HG03439 (cell line): ENCODE measurements around the gene KLHL18.
"Not testable (repeated sequence)": the region's sequence is repeated elsewhere in the genome, so short reads cannot be mapped to it uniquely, and the experiment has no call there.

Source experiments
- ATAC-seq: cut with Tn5 transposase; IDR thresholded peaks from one replicate; pipeline ENCODE4 v1.9.1; 2021; ENCODE audit warnings: mild to moderate bottlenecking, moderate library complexity; ENCODE audit not compliant: unreplicated experiment

The KLHL18 gene

GRCh38 chr3:47273564-47273963 lies 9.2 kb upstream of the KLHL18 start:
- no peak for ATAC-seq

DNA sequence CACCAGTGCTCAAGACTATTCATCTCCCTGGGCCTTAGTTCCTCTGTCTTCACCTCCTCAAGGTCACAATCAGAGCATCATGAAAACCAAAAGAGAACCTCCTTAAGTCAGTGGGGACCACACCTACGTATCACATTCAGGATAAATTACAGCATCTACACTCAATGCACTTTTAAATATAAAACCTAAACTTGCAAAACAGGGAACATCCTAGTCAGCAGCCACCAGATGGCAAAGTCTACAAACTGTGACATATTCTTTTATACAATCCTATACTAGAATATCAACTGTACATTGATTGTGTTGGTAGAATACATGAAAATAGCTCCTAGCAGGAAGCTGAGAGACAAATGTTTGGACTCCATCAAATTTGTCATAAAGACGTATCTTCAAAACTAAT lies 8.1 kb upstream of the KLHL18 start:
- ATAC-seq = no peak

GRCh38 chr3:47276558-47276957 lies 6.2 kb upstream of the KLHL18 start:
- no peak for ATAC-seq

DNA sequence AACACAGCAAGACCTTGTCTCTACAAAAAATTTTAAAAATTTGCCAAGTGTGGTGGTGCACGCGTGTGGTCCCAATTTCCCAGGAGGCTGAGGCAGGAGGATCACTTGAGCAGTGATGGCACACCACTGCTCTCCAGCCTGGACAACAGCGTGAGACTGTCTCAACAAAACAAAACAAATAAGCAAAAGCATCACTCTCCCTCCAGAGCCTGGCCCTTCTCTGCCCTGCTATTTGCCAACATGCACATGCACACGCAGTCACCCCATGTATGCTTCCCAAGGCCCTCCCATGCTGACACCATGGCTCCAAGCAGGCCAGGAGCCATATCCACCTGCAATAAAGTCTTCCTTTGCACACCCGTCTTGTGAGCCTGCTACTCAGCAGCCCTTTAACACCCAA lies 2.2 kb upstream of the KLHL18 start:
- no peak for ATAC-seq

DNA sequence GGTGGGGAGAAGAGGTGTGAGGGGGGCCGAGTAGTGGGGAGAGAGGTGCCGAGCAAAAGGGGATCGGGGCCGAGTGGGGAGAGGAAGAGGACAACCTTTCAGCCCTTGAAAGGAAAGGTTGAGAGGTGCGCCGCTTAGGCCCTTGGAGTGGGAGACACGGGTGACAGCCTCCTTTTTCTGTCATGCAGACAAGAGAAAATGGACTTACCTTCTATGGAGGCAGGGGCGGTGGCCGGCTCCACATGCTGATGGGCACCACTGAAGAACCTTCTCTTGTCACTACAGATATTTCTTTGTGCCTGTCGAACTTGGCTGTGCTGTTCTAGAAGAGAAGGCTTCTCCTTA lies 421 bp downstream of the KLHL18 start:
- no peak for ATAC-seq

GRCh38 chr3:47283591-47284364 lies 1.0 kb downstream of the KLHL18 start:
- no peak for ATAC-seq

DNA sequence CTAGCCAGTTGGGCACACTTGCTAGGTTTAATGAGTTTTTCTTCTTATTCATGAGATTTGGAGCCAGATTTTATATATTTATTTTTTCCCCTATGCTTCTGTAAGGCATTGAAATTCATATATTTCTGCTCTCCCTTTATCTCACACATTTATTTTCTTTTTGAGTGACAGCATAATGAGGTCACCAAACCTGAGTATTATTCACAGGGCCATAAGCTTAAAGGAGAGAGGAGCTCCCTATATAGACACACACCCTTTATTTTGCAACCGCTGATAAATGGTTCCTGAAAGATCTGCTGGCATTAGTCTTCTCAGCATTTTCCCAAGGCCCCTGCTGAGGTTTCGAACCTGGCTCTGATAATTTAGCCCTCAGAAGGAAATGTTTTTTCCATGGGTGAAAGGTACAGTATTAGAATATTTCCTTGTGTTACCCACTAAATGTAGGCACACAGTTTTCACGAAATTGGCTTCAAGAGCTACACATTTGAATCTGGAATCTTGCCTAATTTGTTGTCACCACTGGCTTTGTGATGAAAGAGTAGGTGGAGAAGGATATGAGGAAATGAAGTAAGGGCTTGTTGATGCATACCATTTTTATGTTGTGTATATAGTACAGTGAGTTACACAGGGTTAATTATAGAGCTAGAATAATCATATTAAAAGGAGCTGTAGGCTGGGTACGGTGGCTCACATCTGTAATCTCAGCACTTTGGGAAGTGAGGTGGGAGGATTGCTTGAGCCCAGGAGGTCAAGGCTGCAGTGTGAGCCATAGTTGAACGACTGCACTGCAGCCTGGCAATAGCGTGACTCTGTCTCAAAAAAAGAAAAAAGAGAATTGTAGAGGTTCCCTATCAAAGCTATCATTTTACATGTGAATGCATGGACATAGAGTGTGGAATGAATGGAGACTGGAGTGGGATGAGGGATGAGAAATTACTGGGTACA lies 6.5 kb downstream of the KLHL18 start:
- ATAC-seq = no peak

- no peak for ATAC-seq
Observed at GRCh38 chr3:47291158-47291753, 8.5 kb downstream of the KLHL18 start.

GRCh38 chr3:47291754-47292420 lies 9.1 kb downstream of the KLHL18 start:
- ATAC-seq = not testable (repeated sequence)

GRCh38 chr3:47293822-47294221 lies 11.1 kb downstream of the KLHL18 start:
- no peak for ATAC-seq

DNA sequence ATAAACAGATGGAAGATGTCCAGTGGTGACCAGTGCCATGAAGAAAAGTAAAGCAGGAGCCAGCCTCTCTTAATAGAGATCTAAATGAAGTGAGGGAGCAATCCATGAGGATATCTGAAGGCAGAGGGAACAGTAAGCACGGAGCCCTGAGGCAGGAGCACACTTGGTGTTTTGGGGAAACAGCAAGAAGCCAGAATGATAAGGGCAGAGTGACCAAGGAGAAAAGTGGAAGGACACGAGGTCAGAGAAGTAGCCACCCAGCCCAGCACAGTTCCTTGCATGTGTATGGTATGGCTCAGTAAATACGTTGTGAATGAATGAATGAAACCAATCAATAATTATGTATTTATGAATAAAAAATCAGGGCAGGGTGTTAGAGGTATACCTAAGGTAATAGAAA lies 11.6 kb downstream of the KLHL18 start:
- ATAC-seq = no peak

DNA sequence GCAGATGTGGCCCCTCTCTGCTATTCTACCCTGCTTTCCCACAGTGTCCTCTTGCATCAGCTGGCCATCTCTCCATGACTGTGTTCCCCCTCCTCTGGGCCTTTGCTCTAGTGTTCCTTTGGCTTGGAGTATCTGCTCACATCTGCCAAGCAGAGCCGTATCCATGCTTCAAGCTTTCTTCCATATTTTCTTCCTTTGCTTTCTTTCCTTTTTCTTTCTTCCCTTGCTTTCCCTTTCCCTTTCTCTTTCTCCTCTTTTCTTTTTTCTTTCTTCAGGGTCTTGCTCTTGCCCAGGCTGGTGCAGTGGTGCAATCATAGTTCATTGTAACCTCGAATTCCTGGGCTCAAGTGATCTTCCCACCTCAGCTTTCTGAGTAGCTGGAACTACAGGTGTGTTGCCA lies 12.6 kb downstream of the KLHL18 start:
- no peak for ATAC-seq

GRCh38 chr3:47295976-47296375 lies 13.2 kb downstream of the KLHL18 start:
- no peak for ATAC-seq

DNA sequence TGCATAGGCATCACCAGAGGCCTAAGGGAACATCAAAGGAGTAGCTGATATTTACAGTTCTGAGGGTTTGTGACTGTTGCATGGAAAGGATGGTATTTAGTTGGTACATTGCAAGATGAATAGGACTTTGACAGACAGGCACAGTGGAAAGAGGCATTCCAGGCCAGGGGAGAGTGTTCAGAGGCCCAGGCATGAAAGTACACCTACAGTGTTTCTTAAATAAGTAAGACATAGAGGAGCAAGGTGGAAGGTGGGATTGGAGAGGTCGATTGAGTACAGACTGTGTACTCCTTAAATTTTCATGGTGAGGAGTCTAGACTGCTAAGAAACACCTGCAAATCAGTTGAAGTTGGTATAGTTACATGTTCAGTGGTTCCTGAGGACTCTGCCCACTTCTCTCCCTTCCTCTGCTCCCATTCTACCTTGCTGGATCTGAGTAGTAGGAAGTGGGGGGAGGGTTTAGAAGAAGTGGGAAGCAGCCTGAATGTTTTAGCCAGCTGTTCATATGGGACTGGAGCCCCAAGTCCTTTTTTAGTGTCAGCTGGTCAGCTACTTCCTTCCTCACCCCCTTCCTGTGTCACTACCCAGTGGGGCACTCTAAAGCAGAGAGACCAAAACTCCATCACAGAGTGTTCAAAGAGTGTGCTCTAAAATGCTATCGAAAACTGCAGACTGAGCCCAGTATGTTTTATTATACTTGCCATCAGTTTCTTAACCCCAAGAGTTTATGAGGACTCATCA lies 14.0 kb downstream of the KLHL18 start:
- ATAC-seq = no peak

DNA sequence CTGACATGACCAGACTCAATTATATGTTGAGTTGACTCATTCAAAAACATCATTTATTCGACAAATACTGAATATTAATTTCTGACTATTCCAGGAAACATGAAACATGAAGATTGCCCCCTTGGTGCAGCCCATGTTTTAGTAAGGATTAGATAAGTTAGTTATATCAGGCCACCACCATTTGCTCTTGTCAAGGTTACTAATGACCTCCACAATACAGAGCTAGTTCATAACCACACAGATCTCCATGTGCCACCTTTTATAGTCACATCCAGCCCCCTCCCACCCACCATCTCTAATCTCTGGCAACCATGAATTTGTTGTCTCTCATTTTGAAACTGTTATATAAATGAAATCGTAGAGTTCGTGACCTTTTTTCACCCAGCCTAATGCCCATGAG lies 15.7 kb downstream of the KLHL18 start:
- no peak for ATAC-seq

DNA sequence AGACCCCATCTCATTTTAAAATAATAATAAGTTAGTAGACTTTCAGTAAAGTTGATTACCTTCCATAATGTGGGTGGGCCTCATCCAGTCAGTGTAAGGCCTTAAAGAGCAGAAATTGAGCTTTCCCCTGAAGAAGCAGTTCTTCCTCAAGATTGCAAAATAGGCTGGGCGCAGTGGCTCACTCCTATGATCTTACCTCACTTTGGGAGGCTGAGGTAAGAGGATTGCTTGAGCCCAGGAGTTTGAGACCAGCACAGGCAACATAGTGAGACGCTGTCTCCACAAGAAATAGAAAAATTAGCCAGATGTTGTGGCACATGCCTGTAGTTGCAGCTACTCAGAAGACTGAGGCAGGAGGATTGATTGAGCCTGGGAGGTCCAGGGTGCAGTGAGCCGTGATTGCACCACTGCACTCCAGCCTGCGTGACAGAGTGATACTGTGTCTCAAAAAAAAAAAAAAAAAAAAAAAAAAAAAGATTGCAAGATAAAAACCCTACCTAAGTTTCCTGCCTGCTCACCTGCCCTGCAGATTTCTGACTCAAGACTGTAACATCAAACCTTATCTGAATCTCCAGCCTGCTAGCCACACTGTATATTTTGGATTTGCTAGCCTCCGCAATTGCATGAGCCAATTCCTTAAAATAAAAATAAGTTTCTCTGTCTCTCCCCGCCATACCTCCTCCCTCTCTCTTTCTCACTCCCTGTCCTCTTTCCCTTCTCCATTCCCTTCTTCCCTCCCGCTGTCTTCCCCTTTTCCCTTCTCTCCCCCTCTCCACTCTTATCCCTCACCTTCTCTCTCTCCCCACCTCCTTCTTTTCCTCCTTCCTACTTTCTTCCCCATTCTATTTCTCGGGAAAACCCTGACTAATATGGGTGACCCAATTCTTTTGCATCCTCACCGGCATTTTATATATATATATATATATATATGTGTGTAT lies 16.9 kb downstream of the KLHL18 start:
- no peak for ATAC-seq

- ATAC-seq = no peak
Observed at GRCh38 chr3:47301456-47301855, 18.7 kb downstream of the KLHL18 start.

- no peak for ATAC-seq
Observed at GRCh38 chr3:47306022-47306421, 23.3 kb downstream of the KLHL18 start.

DNA sequence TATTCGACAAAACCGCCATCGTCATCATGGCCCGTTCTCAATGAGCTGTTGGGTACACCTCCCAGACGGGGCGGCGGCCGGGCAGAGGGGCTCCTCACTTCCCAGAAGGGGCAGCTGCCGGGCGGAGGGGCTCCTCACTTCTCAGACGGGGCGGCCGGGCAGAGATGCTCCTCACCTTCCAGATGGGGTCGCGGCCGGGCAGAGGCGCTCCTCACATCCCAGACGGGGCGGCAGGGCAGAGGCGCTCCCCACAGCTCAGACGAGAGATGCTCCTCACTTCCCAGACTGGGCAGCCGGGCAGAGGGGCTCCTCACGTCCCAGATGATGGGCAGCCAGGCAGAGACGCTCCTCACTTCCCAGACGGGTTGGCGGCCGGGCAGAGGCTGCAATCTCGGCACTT lies 26.5 kb downstream of the KLHL18 start:
- not testable (repeated sequence) for ATAC-seq
